ENCODE data around the gene SIM2. TPM values are rescaled to one million over a fixed set of nuclear protein-coding genes. Genes with fewer than 3 reads are reported as not detected.

The SIM2 gene
- polyA plus RNA-seq, 4 donors = 1.00 to 28.7 (median 24.4) TPM

GRCh38 chr21:36732761-36733160 is 33.8 kb downstream of the SIM2 start:
- no peak for DNase-seq (ENCODE audit: low read depth in 4 of 4, low spot score in 3 of 4)

- no peak for DNase-seq (ENCODE audit: low read depth in 4 of 4, low spot score in 3 of 4)
These were observed 34.9 kb downstream of the SIM2 start for GRCh38 chr21:36733857-36734256.

GRCh38 chr21:36734367-36735200 is 35.7 kb downstream of the SIM2 start:
- no peak for DNase-seq (ENCODE audit: low read depth in 4 of 4, low spot score in 3 of 4)

- DNase-seq (ENCODE audit: low read depth in 4 of 4, low spot score in 3 of 4) = no peak
These were observed 36.2 kb downstream of the SIM2 start for GRCh38 chr21:36735201-36735515.

- no peak for DNase-seq (ENCODE audit: low read depth in 4 of 4, low spot score in 3 of 4)
These were observed 36.9 kb downstream of the SIM2 start for GRCh38 chr21:36735724-36736320.

- DNase-seq (ENCODE audit: low read depth in 4 of 4, low spot score in 3 of 4) = no peak
These were observed 39.7 kb downstream of the SIM2 start for GRCh38 chr21:36738489-36739126.

GRCh38 chr21:36741506-36741905 is 42.6 kb downstream of the SIM2 start:
- DNase-seq (ENCODE audit: low read depth in 4 of 4, low spot score in 3 of 4) = no peak

GRCh38 chr21:36743008-36743407 is 44.1 kb downstream of the SIM2 start:
- DNase-seq (ENCODE audit: low read depth in 4 of 4, low spot score in 3 of 4) = no peak

GRCh38 chr21:36743446-36743845 is 44.5 kb downstream of the SIM2 start:
- DNase-seq (ENCODE audit: low read depth in 4 of 4, low spot score in 3 of 4) = no peak

- no peak for DNase-seq (ENCODE audit: low read depth in 4 of 4, low spot score in 3 of 4)
These were observed 45.3 kb downstream of the SIM2 start for GRCh38 chr21:36744190-36744559.

GRCh38 chr21:36744560-36745231 is 45.8 kb downstream of the SIM2 start:
- DNase-seq (ENCODE audit: low read depth in 4 of 4, low spot score in 3 of 4) = peak in 2 of 4 donors; percentile 61 to 85

GRCh38 chr21:36745459-36745858 is 46.5 kb downstream of the SIM2 start:
- no peak for DNase-seq (ENCODE audit: low read depth in 4 of 4, low spot score in 3 of 4)

- DNase-seq (ENCODE audit: low read depth in 4 of 4, low spot score in 3 of 4) = no peak
These were observed 48.3 kb downstream of the SIM2 start for GRCh38 chr21:36747041-36747814.

- no peak for DNase-seq (ENCODE audit: low read depth in 4 of 4, low spot score in 3 of 4)
These were observed 49.0 kb downstream of the SIM2 start for GRCh38 chr21:36747815-36748383.

- no peak for DNase-seq (ENCODE audit: low read depth in 4 of 4, low spot score in 3 of 4)
These were observed 51.1 kb downstream of the SIM2 start for GRCh38 chr21:36749935-36750575.

- DNase-seq (ENCODE audit: low read depth in 4 of 4, low spot score in 3 of 4) = no peak
These were observed 51.7 kb downstream of the SIM2 start for GRCh38 chr21:36750576-36750959.

- DNase-seq (ENCODE audit: low read depth in 4 of 4, low spot score in 3 of 4) = no peak
These were observed 52.5 kb downstream of the SIM2 start for GRCh38 chr21:36751383-36751782.

- no peak for DNase-seq (ENCODE audit: low read depth in 4 of 4, low spot score in 3 of 4)
These were observed 54.6 kb downstream of the SIM2 start for GRCh38 chr21:36753556-36753955.

GRCh38 chr21:36754241-36754898 is 55.5 kb downstream of the SIM2 start:
- DNase-seq (ENCODE audit: low read depth in 4 of 4, low spot score in 3 of 4) = no peak

Measured in left renal pelvis (tissue), 4 donors.